ENCODE results near the gene TTLL5.

DNA sequence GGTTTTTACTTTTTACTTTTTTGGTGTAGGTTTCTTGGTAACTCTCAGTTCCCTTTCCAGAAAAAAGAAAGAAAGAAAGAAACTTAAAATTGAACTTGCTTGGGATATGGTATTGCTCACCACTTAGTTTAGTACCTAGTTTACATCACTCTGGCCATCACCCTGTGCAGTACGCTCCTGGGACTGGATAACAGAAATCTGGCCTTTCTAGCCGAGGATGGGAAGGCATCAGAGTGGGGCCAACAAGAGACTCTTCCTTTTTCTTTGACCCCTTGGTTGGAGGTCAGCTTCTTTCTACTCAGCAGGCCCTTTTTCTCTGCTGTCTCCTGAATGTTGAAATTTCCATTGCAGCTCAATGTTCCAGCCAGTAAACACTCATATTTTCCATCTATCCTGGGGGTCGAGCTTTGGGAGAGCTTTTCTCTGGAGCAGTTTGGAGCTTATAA is 164.1 kb downstream of the TTLL5 start:
- TF ChIP-seq EZH2 (IDR thresholded peaks at IDR 0.05; ENCODE audit: borderline replicate concordance, low read length): no peak
- TF ChIP-seq, protein P1, sequence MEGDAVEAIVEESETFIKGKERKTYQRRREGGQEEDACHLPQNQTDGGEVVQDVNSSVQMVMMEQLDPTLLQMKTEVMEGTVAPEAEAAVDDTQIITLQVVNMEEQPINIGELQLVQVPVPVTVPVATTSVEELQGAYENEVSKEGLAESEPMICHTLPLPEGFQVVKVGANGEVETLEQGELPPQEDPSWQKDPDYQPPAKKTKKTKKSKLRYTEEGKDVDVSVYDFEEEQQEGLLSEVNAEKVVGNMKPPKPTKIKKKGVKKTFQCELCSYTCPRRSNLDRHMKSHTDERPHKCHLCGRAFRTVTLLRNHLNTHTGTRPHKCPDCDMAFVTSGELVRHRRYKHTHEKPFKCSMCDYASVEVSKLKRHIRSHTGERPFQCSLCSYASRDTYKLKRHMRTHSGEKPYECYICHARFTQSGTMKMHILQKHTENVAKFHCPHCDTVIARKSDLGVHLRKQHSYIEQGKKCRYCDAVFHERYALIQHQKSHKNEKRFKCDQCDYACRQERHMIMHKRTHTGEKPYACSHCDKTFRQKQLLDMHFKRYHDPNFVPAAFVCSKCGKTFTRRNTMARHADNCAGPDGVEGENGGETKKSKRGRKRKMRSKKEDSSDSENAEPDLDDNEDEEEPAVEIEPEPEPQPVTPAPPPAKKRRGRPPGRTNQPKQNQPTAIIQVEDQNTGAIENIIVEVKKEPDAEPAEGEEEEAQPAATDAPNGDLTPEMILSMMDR (conservative IDR thresholded peaks at IDR 0.05 in 1 of 2, IDR thresholded peaks at IDR 0.05 in 1 of 2; ENCODE audit: extremely low read depth in 1 of 2, insufficient read depth in 1 of 2, low read depth in 1 of 2, low read length in 2 of 2): no peak
